Measurements from ENCODE around the gene MAPK8. TPM values are rescaled to one million over a fixed set of nuclear protein-coding genes. Genes with fewer than 3 reads are reported as not detected.

The MAPK8 gene
- polyA plus RNA-seq, 1 of the 3 experiments (the other 2 are of a cell fraction): 26.4 TPM

- Histone ChIP-seq H3K79me2 (ENCODE audit: insufficient read depth) (peaks cover 16% of the 10 kb centered on the region), H3K36me3 (replicated peaks in 1 of 2; ENCODE audit: control insufficient read depth in 1 of 2, insufficient read depth in 2 of 2, low read length in 1 of 2) (peaks cover 21 to 46% of the 10 kb centered on the region in 2 experiments), H3K9me3 (peaks cover 11% of the 10 kb centered on the region), H4K20me1 (ENCODE audit: insufficient read depth) (no peaks in the 10 kb centered on the region), H3F3A (replicated peaks; ENCODE audit: insufficient read depth) (peaks cover 14% of the 10 kb centered on the region), H3K27ac (ENCODE audit: low read depth in 2 of 2, low read length in 1 of 2) (peak overlapping the region in 1 of 2 experiments; percentile 72; a peak in 2 of 4 replicates), H3K9me2 (no peaks in the 10 kb centered on the region), H3K4me1 (ENCODE audit: control insufficient read depth in 1 of 2, insufficient read depth in 2 of 2, low read depth in 1 of 2, low read length in 1 of 2) (peaks cover 4 to 6% of the 10 kb centered on the region in 2 experiments; a peak in 3 of 4 replicates), H3K4me3 (ENCODE audit: low read depth in 2 of 2, low read length in 1 of 2) (no peak overlapping the region), H3K9ac (no peak overlapping the region), H2AFZ (ENCODE audit: low read depth) (no peak overlapping the region), H3K4me2 (no peak overlapping the region), H3K27me3 (ENCODE audit: insufficient read depth) (no peaks in the 10 kb centered on the region)
- WGBS (ENCODE audit: low lambda C conversion rate): 97% methylated on average over 1 of the region's 1 CpG
- CTCF ChIA-PET: interaction anchor here (1.0 kb wide), 1 partner anchor 9 kb away, joined by 4 read pairs; no protein-coding TSS in a partner anchor
- POLR2A ChIA-PET: no interaction called here
- DNase-seq: no peak
- TF ChIP-seq GATA2 (CRISPR knock-in tag; IDR thresholded peaks at IDR 0.05) (no peak), RFX5 (IDR thresholded peaks at IDR 0.05; ENCODE audit: low read length) (no peak), RAD21 (IDR thresholded peaks at IDR 0.05; ENCODE audit: low read length) (no peak), MEF2A (IDR thresholded peaks at IDR 0.05; ENCODE audit: borderline replicate concordance, low read depth) (no peak), NRF1 (IDR thresholded peaks at IDR 0.05; ENCODE audit: low read depth, low read length) (no peak), FOXJ3 (CRISPR knock-in tag; IDR thresholded peaks at IDR 0.05) (no peak)
Observed at GRCh38 chr10:48414160-48414559, 107.7 kb downstream of the MAPK8 start.

GRCh38 chr10:48414778-48415177, 108.3 kb downstream of the MAPK8 start:
- Histone ChIP-seq H3K9ac (no peak overlapping the region), H3K36me3 (replicated peaks in 1 of 2; ENCODE audit: control insufficient read depth in 1 of 2, insufficient read depth in 2 of 2, low read length in 1 of 2) (peaks cover 20 to 44% of the 10 kb centered on the region in 2 experiments), H3K9me3 (peaks cover 11% of the 10 kb centered on the region), H3K27me3 (ENCODE audit: insufficient read depth) (no peaks in the 10 kb centered on the region), H4K20me1 (ENCODE audit: insufficient read depth) (no peaks in the 10 kb centered on the region), H3K4me2 (no peak overlapping the region), H3F3A (replicated peaks; ENCODE audit: insufficient read depth) (peaks cover 12% of the 10 kb centered on the region), H2AFZ (ENCODE audit: low read depth) (no peak overlapping the region), H3K27ac (ENCODE audit: low read depth in 2 of 2, low read length in 1 of 2) (peak overlapping the region in 1 of 2 experiments; percentile 72; a peak in 2 of 4 replicates), H3K79me2 (ENCODE audit: insufficient read depth) (peaks cover 16% of the 10 kb centered on the region), H3K4me1 (ENCODE audit: control insufficient read depth in 1 of 2, insufficient read depth in 2 of 2, low read depth in 1 of 2, low read length in 1 of 2) (peaks cover 4 to 6% of the 10 kb centered on the region in 2 experiments; a peak in 3 of 4 replicates), H3K9me2 (no peaks in the 10 kb centered on the region), H3K4me3 (ENCODE audit: low read depth in 2 of 2, low read length in 1 of 2) (no peak overlapping the region)
- no peak for DNase-seq
- ChIA-PET POLR2A (no interaction called here), CTCF (interaction anchor here (1.0 to 1.4 kb wide), 2 partner anchors 10 to 242 kb away, joined by 3 to 4 read pairs; no protein-coding TSS in a partner anchor)
- WGBS (ENCODE audit: low lambda C conversion rate): 45% methylated on average over 1 of the region's 1 CpG
- TF ChIP-seq EP300 (IDR thresholded peaks at IDR 0.05; ENCODE audit: borderline replicate concordance in 1 of 2, low read depth in 1 of 2, low read length in 1 of 2): 0 out of 4 replicates have a peak, but pooled peaks of 1 of the 2 experiments have one; percentile 13
- no peak for TF ChIP-seq SIN3A (IDR thresholded peaks at IDR 0.05; ENCODE audit: borderline replicate concordance, low read depth, low read length)
- no peak for TF ChIP-seq GATA2 (CRISPR knock-in tag; IDR thresholded peaks at IDR 0.05)
- peak; percentile 25; the same call in 1 of the 2 replicates for TF ChIP-seq JUND (IDR thresholded peaks at IDR 0.05)
- no peak for TF ChIP-seq ZBTB33 (IDR thresholded peaks at IDR 0.05; ENCODE audit: borderline replicate concordance, low read depth)
- no peak for TF ChIP-seq PBX3 (IDR thresholded peaks at IDR 0.05)
- no peak for TF ChIP-seq SMC3 (IDR thresholded peaks at IDR 0.05; ENCODE audit: low read depth, low read length)
- TF ChIP-seq TAF1 (IDR thresholded peaks at IDR 0.05; ENCODE audit: borderline replicate concordance, low read depth, low read length): no peak
- no peak for TF ChIP-seq FOXJ3 (CRISPR knock-in tag; IDR thresholded peaks at IDR 0.05)
- peak; percentile 48 for TF ChIP-seq FOSL2 (IDR thresholded peaks at IDR 0.05; ENCODE audit: borderline replicate concordance, low read depth)
- peak; percentile 28; the same call in 1 of the 2 replicates for TF ChIP-seq MAX (IDR thresholded peaks at IDR 0.05; ENCODE audit: low read depth)
- TF ChIP-seq YY1 (IDR thresholded peaks at IDR 0.05; ENCODE audit: low read depth): no peak
- no peak for TF ChIP-seq IRF3 (IDR thresholded peaks at IDR 0.05; ENCODE audit: low read depth, low read length)
- TF ChIP-seq MXI1 (IDR thresholded peaks at IDR 0.05; ENCODE audit: low read depth, low read length): no peak
- TF ChIP-seq REST (IDR thresholded peaks at IDR 0.05; ENCODE audit: low read depth, low read length): no peak
- TF ChIP-seq MEF2A (IDR thresholded peaks at IDR 0.05; ENCODE audit: borderline replicate concordance, low read depth): no peak
